HepG2 (cell line): ENCODE results near the gene ZNF491. TPM values are rescaled to one million over a fixed set of nuclear protein-coding genes. Genes with fewer than 3 reads are reported as not detected.

ENCODE experiments used
- BRD4 ChIP-seq: sonication (generic); formaldehyde crosslinking; IDR thresholded peaks from 2 replicates; pipeline ENCODE4 v1.4.0; 2020; ENCODE audit warnings: missing genetic modification reagents
- FOXP4 ChIP-seq: sonication (generic); formaldehyde crosslinking; IDR thresholded peaks from 2 replicates; pipeline ENCODE4 v1.4.0; 2020; ENCODE audit warnings: missing genetic modification reagents
- IKZF5 ChIP-seq: IDR thresholded peaks from 2 replicates; pipeline ENCODE4 v1.6.1; 2018; ENCODE audit warnings: missing genetic modification reagents, mild to moderate bottlenecking, missing compliant biosample characterization
- KDM5B ChIP-seq: sonication (generic); formaldehyde crosslinking; IDR thresholded peaks from 2 replicates; pipeline ENCODE4 v1.4.0; 2020; ENCODE audit warnings: missing genetic modification reagents, mild to moderate bottlenecking, borderline replicate concordance
- MATR3 ChIP-seq: sonication (generic); formaldehyde crosslinking; IDR thresholded peaks from 2 replicates; pipeline ENCODE4 v1.4.0; 2020; ENCODE audit warnings: missing genetic modification reagents
- PRDM10 ChIP-seq: sonication (generic); formaldehyde crosslinking; IDR thresholded peaks from 2 replicates; pipeline ENCODE4 v1.4.0; 2020; ENCODE audit warnings: low read depth, missing genetic modification reagents
- ZBTB7A ChIP-seq: sonication (generic); formaldehyde crosslinking; IDR thresholded peaks from 2 replicates; pipeline ENCODE4 v1.8.0; 2022; ENCODE audit warnings: mild to moderate bottlenecking, missing genetic modification reagents
- ZNF136 ChIP-seq: sonication (generic); formaldehyde crosslinking; IDR thresholded peaks from 2 replicates; pipeline ENCODE4 v1.8.1; 2022; ENCODE audit warnings: low read depth, mild to moderate bottlenecking, moderate library complexity, missing genetic modification reagents
- ZNF350 ChIP-seq: sonication (generic); formaldehyde crosslinking; IDR thresholded peaks from 2 replicates; pipeline ENCODE4 v1.4.0; 2020; ENCODE audit warnings: mild to moderate bottlenecking, low read depth, missing genetic modification reagents, borderline replicate concordance
- ZNF607 ChIP-seq: sonication (generic); formaldehyde crosslinking; IDR thresholded peaks from 2 replicates; pipeline ENCODE4 v1.5.1; 2020; ENCODE audit warnings: missing genetic modification reagents, mild to moderate bottlenecking, borderline replicate concordance
- ZNF788 ChIP-seq: sonication (generic); formaldehyde crosslinking; IDR thresholded peaks from 2 replicates; pipeline ENCODE4 v1.5.0; 2020; ENCODE audit warnings: mild to moderate bottlenecking, missing genetic modification reagents, borderline replicate concordance
- ZSCAN20 ChIP-seq: sonication (generic); formaldehyde crosslinking; IDR thresholded peaks from 2 replicates; pipeline ENCODE4 v1.4.0; 2020; ENCODE audit warnings: missing genetic modification reagents, mild to moderate bottlenecking, borderline replicate concordance
- ZUFSP ChIP-seq: sonication (generic); formaldehyde crosslinking; IDR thresholded peaks from 2 replicates; pipeline ENCODE4 v1.9.0; 2021; ENCODE audit warnings: missing genetic modification reagents, mild to moderate bottlenecking, borderline replicate concordance
- polyA plus RNA-seq, 8 experiments: library from polyadenylated mRNA; depleted of rRNA in 3 of 8; stranded (reverse) in 7 of 8; unstranded in 1 of 8; fragments of >200 nt; fragmentation: Illumina TruSeq in 4 of 8; extraction: Trizol in 4 of 8; gene quantifications; 2 replicates each; pipeline versions ENCODE4 v1.2.1 to v1.2.3, GENCODE V29; 2011 to 2016; ENCODE audit warnings: low read depth in 4 of 8, missing spikeins in 1 of 8, mixed read lengths in 1 of 8; ENCODE audit not compliant: insufficient read depth in 1 of 8
- total RNA-seq, 5 experiments: library from RNA; depleted of rRNA; stranded (reverse); fragments of >200 nt; fragmentation: Illumina TruSeq; extraction: Trizol; gene quantifications; 2 replicates each; pipeline ENCODE4 v1.2.3, GENCODE V29; 2016; ENCODE audit warnings: low read depth in 1 of 5
- TF ChIP-seq, protein P1 (sequence below): sonication (generic); formaldehyde crosslinking; IDR thresholded peaks from 2 replicates; pipeline ENCODE4 v1.8.0; 2022; ENCODE audit warnings: mild to moderate bottlenecking, missing genetic modification reagents, moderate library complexity
- TF ChIP-seq, protein P2 (sequence below): sonication (generic); formaldehyde crosslinking; IDR thresholded peaks from 2 replicates; pipeline ENCODE4 v1.4.0; 2020; ENCODE audit warnings: missing genetic modification reagents, borderline replicate concordance

Gene ZNF491
- total and polyA plus RNA-seq, 2 of the 13 experiments (the other 11 are each of a cell fraction or from before 2014, with no cell fraction given) = 0.57 to 2.2 TPM

- peak; percentile 45; the same call in 1 of the 2 replicates for TF ChIP-seq BRD4 (CRISPR knock-in tag)
- TF ChIP-seq ZNF350 (CRISPR knock-in tag) = no peak
- peak; percentile 34; the same call in 1 of the 2 replicates for TF ChIP-seq FOXP4
- peak; percentile 8; the same call in 1 of the 2 replicates for TF ChIP-seq ZNF788 (CRISPR knock-in tag)
- TF ChIP-seq, protein P1, sequence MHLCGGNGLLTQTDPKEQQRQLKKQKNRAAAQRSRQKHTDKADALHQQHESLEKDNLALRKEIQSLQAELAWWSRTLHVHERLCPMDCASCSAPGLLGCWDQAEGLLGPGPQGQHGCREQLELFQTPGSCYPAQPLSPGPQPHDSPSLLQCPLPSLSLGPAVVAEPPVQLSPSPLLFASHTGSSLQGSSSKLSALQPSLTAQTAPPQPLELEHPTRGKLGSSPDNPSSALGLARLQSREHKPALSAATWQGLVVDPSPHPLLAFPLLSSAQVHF (CRISPR knock-in tag) = no peak
- no peak; the same call in 1 of the 2 replicates for TF ChIP-seq ZBTB7A (CRISPR knock-in tag)
- TF ChIP-seq ZSCAN20 = 0 out of 2 replicates have a peak, but pooled peaks have one; percentile 27
- no peak for TF ChIP-seq ZNF136 (CRISPR knock-in tag)
- TF ChIP-seq, protein P2, sequence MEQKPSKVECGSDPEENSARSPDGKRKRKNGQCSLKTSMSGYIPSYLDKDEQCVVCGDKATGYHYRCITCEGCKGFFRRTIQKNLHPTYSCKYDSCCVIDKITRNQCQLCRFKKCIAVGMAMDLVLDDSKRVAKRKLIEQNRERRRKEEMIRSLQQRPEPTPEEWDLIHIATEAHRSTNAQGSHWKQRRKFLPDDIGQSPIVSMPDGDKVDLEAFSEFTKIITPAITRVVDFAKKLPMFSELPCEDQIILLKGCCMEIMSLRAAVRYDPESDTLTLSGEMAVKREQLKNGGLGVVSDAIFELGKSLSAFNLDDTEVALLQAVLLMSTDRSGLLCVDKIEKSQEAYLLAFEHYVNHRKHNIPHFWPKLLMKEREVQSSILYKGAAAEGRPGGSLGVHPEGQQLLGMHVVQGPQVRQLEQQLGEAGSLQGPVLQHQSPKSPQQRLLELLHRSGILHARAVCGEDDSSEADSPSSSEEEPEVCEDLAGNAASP (CRISPR knock-in tag) = peak; percentile 55; the same call in 1 of the 2 replicates
- no peak for TF ChIP-seq ZUFSP
- peak; percentile 58; the same call in 1 of the 2 replicates for TF ChIP-seq KDM5B (CRISPR knock-in tag)
- TF ChIP-seq MATR3 (CRISPR knock-in tag) = no peak
- peak; percentile 48; the same call in 1 of the 2 replicates for TF ChIP-seq IKZF5 (CRISPR knock-in tag)
- TF ChIP-seq ZNF607 = 0 out of 2 replicates have a peak, but pooled peaks have one; percentile 27
- peak; percentile 70; the same call in 1 of the 2 replicates for TF ChIP-seq PRDM10 (CRISPR knock-in tag)
These were observed at the start of gene ZNF491 (continued) for GRCh38 chr19:11798391-11799330.
